HG03571 (cell line): ENCODE measurements around the gene POU2AF3.

Source experiments
- ATAC-seq: cut with Tn5 transposase; IDR thresholded peaks from one replicate; pipeline ENCODE4 v1.9.1; 2021; ENCODE audit not compliant: unreplicated experiment

POU2AF3 gene

DNA sequence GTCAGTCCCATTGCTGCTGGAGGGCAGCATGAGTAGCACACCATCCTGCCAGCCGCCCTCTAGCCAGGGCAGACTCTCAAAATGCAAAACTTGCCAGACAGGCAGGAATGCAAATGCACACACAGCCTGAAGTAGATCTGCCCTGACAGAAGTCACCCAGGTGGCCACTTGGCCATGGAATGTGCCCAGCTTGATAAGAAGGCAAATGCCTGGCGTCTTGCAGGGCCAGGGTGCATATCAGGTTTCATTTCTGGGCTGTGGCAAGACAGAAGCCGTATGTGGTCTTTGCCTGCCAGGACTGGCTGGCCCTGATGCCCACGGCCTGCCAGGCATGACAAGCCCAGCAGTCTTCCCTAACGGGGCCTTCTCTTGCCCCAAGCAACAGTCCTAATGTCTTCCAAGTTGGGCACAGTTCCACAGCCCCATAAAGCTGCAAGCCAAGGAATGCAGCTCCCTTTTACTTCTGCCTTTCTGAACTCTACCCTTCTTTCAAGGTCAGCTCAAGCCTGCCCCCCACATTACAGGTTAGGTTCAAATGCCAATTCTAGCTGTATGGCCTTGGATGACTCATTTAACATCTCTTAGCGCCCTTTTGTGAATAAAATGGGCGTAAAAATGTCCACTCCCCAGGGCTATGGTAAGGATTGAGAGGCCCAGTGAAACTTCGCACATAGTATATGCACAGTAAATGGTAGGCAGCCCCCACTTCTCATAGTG is 29.7 kb downstream of the POU2AF3 start:
- ATAC-seq = no peak

DNA sequence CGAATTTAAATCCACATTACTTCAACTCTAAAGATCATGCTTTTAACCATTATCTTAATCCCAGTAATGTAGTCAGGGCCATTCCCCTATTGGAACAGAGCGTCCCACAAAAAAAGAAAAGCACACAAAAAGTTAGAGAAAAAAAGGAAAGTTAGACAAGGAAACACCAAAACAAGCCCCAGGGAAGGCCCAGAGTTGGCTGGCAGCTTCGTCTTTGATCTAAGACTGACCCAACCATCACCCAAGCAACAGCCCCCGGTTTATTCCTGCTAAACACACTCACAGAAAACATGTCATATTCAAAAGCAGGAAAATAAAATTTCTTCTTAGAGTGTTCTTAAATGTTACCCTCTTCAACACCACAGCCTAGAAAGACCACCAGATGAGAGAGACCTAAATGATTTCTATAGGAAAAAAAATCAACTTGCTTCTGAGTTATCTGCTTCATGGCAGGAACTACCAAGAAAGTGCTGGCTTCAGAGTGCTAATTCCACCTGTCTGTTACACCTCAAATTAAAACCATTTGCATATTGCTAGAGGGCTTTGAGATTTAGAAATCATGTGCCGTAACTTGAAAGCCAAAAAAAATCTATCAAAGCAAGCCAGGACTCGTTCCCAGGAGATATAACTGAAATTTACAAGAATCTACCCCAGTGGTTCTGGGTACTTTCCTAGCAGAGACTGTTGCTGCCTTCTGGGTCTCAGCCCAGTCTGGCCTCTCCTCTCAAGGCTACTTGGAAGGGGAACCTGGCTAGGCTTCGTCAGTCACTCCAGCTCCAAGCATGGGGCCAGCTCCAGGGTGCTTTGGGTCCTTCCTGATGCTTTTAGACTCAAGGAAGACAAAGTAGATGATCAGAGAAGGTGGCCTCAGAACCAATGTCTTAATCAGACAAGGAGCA is 31.2 kb downstream of the POU2AF3 start:
- ATAC-seq = no peak

GRCh38 chr11:111330234-111330893 is 32.0 kb downstream of the POU2AF3 start:
- ATAC-seq = no peak

GRCh38 chr11:111331711-111332479 is 33.5 kb downstream of the POU2AF3 start:
- ATAC-seq = no peak

DNA sequence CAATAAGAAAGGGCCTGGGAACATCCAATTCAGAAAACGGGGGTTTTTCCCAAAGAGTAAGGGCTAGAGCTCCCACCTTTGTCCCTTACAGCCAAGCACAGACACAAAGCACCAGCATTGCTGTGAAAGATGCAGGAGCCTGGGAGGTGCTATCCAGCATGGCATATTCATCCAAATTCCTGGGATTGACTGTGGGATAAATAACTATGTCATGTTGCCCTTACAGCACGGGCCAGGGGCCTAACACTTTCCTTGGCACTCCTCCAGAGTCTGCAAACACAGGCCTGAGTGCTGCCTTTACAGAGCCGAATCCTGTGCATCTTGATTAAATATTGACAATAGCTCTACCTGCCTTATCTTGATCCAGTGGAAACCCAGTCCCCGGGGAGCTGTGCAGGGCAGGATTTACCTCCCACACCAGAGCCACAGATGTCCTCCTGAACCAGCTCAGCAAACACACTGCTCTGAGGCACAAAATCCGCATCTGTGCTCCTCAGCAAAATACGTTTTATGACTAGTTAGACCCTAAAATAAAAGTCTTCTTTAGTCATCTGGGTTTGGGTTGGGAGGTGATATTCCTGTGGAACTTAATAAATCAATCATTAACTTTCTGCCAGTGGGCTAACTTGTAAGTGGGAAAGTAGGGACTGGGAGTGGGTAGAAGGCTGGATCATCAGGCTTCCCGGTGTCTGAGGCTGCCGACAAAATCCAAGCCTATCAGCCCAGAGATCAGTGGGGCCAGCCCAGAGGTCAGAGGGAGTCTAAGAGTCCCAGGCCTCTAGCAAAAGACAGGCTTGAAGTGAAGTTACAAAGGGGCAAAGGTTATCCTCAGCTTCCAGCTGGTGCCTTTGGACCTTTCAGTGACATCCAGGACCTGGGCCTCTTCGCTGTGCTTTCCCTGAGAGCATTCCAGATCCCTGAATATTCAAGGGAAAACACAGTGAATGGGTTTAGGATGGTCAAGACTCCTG is 36.5 kb downstream of the POU2AF3 start:
- no peak for ATAC-seq

GRCh38 chr11:111335549-111335948 is 37.2 kb downstream of the POU2AF3 start:
- ATAC-seq = no peak

GRCh38 chr11:111336062-111336461 is 37.7 kb downstream of the POU2AF3 start:
- no peak for ATAC-seq

- ATAC-seq = no peak
These were observed 38.4 kb downstream of the POU2AF3 start for GRCh38 chr11:111336582-111337256.

GRCh38 chr11:111339758-111340388 is 41.5 kb downstream of the POU2AF3 start:
- ATAC-seq = no peak

DNA sequence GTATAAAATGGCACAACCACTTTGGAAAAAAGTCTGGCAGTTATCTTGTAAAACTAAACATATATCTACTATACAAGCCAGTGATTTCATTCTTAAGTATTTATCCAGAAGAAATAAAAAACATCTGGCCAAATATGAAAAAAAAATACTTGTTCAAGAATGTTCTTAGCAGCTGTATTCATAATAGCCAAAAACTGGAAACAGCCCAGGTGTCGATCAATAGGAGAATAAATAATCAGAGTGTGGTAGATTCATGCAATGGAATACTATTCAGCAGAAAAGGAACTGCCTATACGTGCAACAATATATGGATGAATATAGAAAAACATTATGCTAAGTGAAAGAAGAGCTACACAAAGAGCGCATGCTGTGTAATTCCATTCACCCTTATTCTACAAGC is 44.0 kb downstream of the POU2AF3 start:
- ATAC-seq = no peak

DNA sequence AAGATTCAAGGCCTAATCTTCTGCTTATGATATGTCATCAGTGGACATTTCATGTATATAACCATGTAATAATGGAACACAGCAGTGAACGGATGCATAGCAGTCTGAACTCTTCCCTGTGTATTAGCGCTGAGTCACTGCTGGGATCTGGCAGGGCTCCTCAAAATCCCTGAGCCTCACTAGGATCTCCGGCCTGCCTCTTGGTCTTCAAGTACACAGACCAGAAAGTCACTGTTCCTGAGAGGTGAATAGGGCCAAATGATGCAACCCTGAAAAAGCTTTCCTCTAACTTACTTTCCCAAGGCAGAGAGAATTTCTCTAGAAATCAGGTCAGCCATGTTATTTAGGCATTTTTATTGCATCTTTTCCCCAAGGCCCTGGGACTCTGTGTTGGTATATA is 45.7 kb downstream of the POU2AF3 start:
- no peak for ATAC-seq

GRCh38 chr11:111347002-111347722 is 48.8 kb downstream of the POU2AF3 start:
- ATAC-seq = no peak

DNA sequence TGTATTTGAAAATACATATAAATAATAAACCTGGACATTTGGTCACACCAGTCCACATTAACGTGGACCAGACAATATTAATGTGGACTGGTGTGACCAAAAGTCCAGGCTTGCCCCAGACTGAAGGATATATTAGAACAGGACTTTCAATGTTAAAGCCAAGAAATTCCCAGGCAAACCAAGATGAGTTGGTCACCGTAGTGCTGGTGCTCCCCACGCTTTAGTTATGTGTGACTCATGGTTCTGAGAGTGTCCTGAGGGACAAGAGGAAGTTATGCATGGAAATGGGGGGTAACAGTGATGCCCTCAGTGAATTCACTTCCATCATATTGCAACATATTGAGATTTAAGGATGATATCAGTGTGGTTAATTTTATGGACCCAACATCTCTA is 49.4 kb downstream of the POU2AF3 start:
- no peak for ATAC-seq

DNA sequence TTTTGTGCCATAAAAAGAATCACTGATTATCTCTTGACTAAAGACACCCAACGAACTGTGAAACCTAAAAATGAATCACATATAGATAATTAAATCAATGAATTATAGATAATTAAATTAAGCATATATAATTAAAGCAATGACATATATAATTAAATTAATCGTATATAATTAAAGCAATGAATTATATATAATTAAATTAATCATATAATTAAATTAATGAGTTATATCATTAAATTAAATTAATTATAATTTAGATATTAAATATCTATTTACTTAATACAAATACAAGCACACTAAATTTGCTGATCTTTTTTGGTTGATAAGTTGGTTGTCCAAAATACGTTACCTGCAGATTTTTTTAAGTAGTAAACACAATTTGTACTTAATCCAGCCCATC is 49.8 kb downstream of the POU2AF3 start:
- no peak for ATAC-seq

- ATAC-seq = no peak
These were observed 50.9 kb downstream of the POU2AF3 start for GRCh38 chr11:111349191-111349695.

DNA sequence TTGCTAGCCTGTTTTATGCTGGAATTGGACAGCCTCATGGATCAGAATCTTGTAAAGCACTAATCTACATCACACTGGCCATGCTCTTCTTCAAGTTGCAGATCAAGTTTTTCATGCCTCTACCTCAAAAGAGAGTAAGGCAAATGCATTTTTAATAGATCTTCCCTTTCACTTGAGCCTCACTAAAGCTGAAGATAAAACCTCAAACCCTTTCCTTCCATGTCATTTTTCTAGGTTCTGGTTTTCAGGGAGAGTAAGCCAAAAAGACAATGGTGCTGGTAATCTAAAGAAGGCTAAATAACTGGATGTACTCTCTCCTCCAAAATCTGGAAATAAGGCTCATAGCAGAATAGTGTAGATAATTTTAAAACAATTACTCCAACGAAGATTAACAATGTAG is 52.5 kb downstream of the POU2AF3 start:
- ATAC-seq = no peak

- no peak for ATAC-seq
These were observed 53.2 kb downstream of the POU2AF3 start for GRCh38 chr11:111351374-111352055.
